Effector memory CD8-positive, alpha-beta T cell (primary cell): ENCODE measurements around the gene CNPY4.
A peak's percentile ranks its signal among the peaks of the same experiment; 100 is the strongest.

Experiments
- ATAC-seq: fragments of 150-1000 bp; cut with Tn5 transposase; replicated peaks from 2 replicates; pipeline ENCODE4 v1.10.0; 2021; ENCODE audit warnings: mild to moderate bottlenecking, moderate library complexity
- DNase-seq, 3 experiments: peaks; one replicate each; pipeline ENCODE4 v3.0.0; 2021
- H3K27ac Mint-ChIP-seq, 2 donors: one replicate each; pipeline ENCODE4 v1.8.0; 2022; ENCODE audit warnings: mild to moderate bottlenecking in 2 of 2, mixed read lengths in 2 of 2, moderate library complexity in 2 of 2
- H3K27me3 Mint-ChIP-seq, 2 donors: one replicate each; pipeline ENCODE4 v1.8.0; 2022; ENCODE audit warnings: mixed read lengths in 2 of 2
- H3K36me3 Mint-ChIP-seq: one replicate; pipeline ENCODE4 v1.8.0; 2022; ENCODE audit warnings: mild to moderate bottlenecking, moderate library complexity, mixed read lengths; ENCODE audit not compliant: insufficient read depth
- H3K4me1 Mint-ChIP-seq, 2 donors: one replicate each; pipeline ENCODE4 v1.8.0; 2022; ENCODE audit warnings: low read depth in 2 of 2, mixed read lengths in 2 of 2
- H3K4me3 Mint-ChIP-seq, 2 donors: one replicate each; pipeline ENCODE4 v1.8.0; 2022; ENCODE audit warnings: mild to moderate bottlenecking in 2 of 2, mixed read lengths in 2 of 2, moderate library complexity in 2 of 2
- H3K9me3 Mint-ChIP-seq, 2 donors: one replicate each; pipeline ENCODE4 v1.8.0; 2022; ENCODE audit warnings: mixed read lengths in 2 of 2

Gene CNPY4

DNA sequence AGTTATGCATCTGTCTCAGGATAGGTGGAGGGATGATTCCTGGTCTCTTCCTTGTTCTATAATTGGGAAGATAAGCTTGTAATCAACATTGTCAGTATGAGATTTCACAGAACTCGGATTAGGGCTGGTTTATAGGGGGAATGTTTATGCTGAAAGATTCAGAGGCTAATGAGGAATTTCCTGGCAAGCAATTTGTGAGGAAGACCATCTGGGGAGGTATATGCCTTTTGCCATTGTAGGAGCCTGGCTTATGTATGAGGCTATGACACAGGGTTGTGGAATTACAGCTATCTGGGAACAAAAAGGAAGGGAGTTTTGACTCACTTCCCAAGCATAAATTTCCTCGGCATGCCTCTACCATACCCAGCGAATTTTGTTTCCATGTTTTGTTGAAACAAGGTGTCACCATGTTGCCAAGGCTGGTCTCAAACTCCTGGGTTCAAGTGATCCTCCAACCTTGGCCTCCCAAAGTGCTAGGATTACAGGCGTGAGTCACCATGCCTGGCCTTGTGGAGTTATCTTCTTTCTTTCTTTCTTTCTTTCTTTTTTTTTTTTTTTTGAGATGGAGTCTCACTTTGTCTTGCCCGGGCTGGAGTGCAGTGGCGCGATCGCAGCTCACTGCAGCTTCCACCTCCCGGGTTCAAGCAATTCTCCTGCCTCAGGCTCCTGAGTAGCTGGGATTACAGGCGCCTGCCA lies 32.2 kb upstream of the CNPY4 start:
- Mint-ChIP-seq H3K4me1 (peaks cover 18 to 19% of the 10 kb centered on the region in 2 donors), H3K4me3 (peak overlapping the region in 1 of 2 donors; percentile 36), H3K9me3 (no peaks in the 10 kb centered on the region), H3K27me3 (no peaks in the 10 kb centered on the region), H3K36me3 (peaks cover 36% of the 10 kb centered on the region), H3K27ac (peak overlapping the region in 1 of 2 donors; percentile 92)
- ATAC-seq (no peak), DNase-seq (no peak)

DNA sequence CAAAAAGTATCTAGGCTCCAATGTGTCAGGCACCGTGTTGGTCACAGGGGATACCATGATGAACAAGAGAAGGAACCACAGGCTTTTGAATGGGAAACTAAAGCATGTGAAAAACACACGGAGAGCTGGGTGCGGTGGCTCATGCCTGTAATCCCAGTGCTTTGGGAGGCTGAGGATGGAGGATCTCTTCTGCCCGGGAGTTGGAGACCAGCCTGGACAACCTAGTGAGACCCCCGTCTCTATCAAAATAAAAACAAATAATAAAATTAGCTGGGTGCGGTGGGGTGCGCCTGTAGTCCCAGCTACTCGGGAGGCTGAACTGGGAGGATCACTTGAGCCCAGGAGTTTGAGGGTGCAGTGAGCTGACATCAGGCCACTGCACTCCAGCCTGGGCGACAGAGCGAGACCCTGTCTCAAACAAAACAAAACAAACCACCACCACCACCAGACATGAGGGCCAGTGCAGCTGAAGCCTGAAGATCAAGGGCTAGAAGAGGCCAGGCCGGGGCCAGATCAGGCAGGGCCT lies 31.3 kb upstream of the CNPY4 start:
- H3K36me3 Mint-ChIP-seq = peaks cover 42% of the 10 kb centered on the region
- H3K9me3 Mint-ChIP-seq = no peaks in the 10 kb centered on the region
- peak overlapping the region; percentile 85 to 90 for H3K4me3 Mint-ChIP-seq
- H3K27me3 Mint-ChIP-seq = no peaks in the 10 kb centered on the region
- ATAC-seq = no peak
- peak overlapping the region; percentile 90 to 92 for H3K27ac Mint-ChIP-seq
- peaks cover 11 to 13% of the 10 kb centered on the region in 2 donors for H3K4me1 Mint-ChIP-seq
- no peak for DNase-seq

DNA sequence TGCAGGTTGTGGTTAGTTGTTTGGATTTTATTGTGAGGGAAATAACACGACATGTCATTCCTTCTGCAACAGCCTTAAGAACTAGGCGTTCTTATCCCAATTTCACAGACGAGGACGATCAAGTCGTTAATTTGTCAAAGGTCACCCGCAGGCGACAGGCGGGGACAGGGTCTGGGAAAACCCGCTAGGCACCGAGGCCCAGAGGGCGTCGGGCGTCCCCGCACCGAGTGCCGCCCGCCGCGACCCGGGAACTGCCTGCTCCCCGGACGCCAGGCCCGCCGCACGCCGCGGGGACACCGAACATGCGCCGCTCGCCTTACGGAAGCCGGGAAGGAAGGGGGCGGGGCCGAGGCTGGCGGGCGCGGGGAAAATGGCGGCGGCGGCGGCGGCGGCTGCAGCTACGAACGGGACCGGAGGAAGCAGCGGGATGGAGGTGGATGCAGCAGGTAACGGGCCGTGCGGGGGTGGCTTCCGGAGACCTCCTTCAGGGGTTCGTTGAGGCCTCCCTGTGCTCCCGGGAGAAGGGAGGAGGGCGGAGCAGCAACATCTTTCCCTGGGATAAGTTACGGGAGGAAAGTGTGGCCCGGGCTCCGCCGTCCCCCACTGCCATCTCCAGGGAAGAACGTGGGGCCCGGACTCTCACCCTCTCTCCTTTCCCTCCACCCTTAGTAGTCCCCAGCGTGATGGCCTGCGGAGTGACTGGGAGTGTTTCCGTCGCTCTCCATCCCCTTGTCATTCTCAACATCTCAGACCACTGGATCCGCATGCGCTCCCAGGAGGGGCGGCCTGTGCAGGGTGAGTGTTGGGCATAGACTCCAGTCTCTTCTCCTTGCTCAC lies 30.6 kb upstream of the CNPY4 start, which contains the start of gene COPS6:
Gene COPS6, plus strand, starts transcription at position 349 of the 837 bp plus-strand sequence. Its CDS starts 22 bp downstream, at position 371.
- H3K27me3 Mint-ChIP-seq = no peaks in the 10 kb centered on the region
- peak within 1 kb of the TSS; percentile 85 to 90 for H3K4me3 Mint-ChIP-seq
- peak; percentile 87 for ATAC-seq
- H3K27ac Mint-ChIP-seq = peak within 1 kb of the TSS; percentile 90 to 92
- H3K4me1 Mint-ChIP-seq = peaks cover 11 to 16% of the 10 kb centered on the region in 2 donors
- H3K36me3 Mint-ChIP-seq = peaks cover 49% of the 10 kb centered on the region
- DNase-seq = peak; percentile 85 to 88 (median 87)
- H3K9me3 Mint-ChIP-seq = no peaks in the 10 kb centered on the region

DNA sequence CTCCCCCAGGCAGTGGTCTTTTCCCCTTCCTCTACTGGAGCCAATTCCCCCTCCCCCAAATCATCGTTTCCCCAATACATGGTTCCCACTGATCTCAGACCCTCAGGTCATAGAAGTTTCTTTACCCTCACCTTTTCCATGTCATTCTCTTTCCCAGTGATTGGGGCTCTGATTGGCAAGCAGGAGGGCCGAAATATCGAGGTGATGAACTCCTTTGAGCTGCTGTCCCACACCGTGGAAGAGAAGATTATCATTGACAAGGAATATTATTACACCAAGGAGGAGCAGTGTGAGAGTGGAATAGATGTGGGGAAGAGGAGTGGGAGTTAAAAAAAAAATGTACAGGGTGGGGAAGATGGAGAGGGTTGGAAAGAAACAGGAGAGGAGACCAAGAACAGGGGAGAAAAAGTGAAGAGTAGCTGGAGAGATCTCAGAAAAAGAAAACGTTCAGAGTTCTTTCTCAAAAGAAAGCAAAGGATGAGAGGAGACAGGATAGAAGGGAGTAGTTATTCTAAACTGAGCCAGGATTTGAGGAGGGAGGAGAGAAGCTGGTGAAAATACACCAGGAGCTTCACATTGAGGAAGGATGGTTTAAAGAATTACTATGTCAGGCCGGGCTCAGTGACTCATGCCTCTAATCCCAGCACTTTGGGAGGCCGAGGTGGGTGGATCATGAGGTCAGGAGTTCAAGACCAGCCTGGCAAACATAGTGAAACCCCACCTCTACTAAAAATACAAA lies 29.8 kb upstream of the CNPY4 start:
- Mint-ChIP-seq H3K27me3 (no peaks in the 10 kb centered on the region), H3K4me3 (peak overlapping the region; percentile 85 to 90), H3K27ac (peak overlapping the region; percentile 90 to 92), H3K36me3 (peaks cover 57% of the 10 kb centered on the region), H3K4me1 (peaks cover 11 to 16% of the 10 kb centered on the region in 2 donors), H3K9me3 (no peaks in the 10 kb centered on the region)
- ATAC-seq (no peak), DNase-seq (no peak)

DNA sequence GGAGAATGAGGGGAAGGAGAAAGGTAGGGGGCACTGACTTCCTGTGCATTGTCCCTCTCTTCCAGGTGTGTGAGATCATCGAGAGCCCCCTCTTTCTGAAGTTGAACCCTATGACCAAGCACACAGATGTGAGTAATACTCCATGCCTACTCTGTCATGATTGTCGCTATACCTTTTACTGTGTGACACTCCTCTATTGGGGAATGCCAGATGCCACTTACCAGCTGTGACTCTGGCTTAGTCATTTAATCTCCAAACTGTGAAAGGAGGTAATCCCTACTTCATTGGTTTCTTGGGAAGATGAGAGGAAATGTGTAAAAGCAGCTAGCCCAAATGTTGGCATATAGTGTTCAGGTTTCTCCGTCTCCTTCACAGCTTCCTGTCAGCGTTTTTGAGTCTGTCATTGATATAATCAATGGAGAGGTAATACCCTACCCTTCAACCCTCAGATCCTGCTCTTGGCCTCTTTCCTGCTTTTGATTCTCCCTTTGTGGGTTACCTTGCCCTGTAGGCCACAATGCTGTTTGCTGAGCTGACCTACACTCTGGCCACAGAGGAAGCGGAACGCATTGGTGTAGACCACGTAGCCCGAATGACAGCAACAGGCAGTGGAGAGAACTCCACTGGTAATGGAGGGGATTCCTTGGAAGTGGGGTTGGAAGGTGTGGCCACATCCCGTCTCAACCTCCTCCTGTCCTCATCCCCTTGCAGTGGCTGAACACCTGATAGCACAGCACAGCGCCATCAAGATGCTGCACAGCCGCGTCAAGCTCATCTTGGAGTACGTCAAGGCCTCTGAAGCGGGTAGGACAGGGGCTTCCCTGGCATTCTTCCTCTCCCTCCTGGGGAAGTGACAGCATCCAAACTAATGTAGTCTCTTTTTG lies 28.7 kb upstream of the CNPY4 start:
- Mint-ChIP-seq H3K4me1 (peaks cover 11 to 19% of the 10 kb centered on the region in 2 donors), H3K4me3 (no peak overlapping the region), H3K27ac (peak overlapping the region in 1 of 2 donors; percentile 55), H3K9me3 (no peaks in the 10 kb centered on the region), H3K27me3 (no peaks in the 10 kb centered on the region), H3K36me3 (peaks cover 68% of the 10 kb centered on the region)
- ATAC-seq (no peak), DNase-seq (no peak)

DNA sequence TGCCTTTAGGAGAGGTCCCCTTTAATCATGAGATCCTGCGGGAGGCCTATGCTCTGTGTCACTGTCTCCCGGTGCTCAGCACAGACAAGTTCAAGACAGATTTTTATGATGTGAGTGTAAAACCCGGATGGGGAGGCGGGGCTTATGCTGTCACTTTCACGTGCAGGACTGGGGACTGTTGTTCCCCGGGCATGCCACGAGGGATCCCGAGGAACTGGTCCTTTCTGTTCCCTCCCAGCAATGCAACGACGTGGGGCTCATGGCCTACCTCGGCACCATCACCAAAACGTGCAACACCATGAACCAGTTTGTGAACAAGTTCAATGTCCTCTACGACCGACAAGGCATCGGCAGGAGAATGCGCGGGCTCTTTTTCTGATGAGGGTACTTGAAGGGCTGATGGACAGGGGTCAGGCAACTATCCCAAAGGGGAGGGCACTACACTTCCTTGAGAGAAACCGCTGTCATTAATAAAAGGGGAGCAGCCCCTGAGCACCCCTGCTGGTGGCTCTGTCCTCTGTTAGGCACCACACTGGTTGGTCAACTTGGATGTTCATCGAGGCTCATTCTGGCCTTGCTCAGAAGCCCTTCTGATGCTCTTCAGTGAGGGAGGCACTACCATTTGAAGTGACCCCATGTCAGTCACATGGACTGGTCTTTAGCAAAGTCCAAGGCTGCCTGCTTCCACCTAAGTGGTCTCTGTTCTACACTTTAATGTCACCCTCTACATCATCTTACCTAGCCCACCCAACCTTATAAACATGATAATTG lies 27.8 kb upstream of the CNPY4 start:
- Mint-ChIP-seq H3K4me3 (no peak overlapping the region), H3K27me3 (no peaks in the 10 kb centered on the region), H3K9me3 (no peaks in the 10 kb centered on the region), H3K4me1 (peaks cover 11 to 19% of the 10 kb centered on the region in 2 donors), H3K36me3 (peaks cover 76% of the 10 kb centered on the region), H3K27ac (peak overlapping the region in 1 of 2 donors; percentile 55)
- DNase-seq = no peak
- ATAC-seq = no peak

DNA sequence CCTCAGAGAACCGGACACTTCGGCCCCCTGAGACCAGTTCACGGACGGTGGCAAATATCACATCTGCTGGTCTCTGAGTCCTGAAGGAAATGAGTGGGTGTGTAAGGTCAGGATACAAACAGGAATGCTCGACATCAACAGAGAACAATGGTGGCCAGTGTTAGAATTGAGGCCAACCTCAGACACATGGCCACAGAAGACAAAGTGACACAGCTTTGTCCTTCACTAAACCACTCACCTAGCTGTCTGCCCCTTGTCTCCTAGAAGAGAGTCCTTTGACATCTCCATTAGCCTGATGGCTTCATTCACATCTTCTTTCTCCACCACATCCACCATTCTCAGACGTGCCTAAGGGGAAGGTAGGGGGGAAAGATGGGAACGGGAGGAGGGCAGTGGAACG lies 26.4 kb upstream of the CNPY4 start:
- peak overlapping the region in 1 of 2 donors; percentile 75 for H3K27ac Mint-ChIP-seq
- peaks cover 13 to 24% of the 10 kb centered on the region in 2 donors for H3K4me1 Mint-ChIP-seq
- no peaks in the 10 kb centered on the region for H3K9me3 Mint-ChIP-seq
- H3K36me3 Mint-ChIP-seq = peaks cover 87% of the 10 kb centered on the region
- no peak overlapping the region for H3K4me3 Mint-ChIP-seq
- no peak for DNase-seq
- H3K27me3 Mint-ChIP-seq = no peaks in the 10 kb centered on the region
- ATAC-seq = no peak

DNA sequence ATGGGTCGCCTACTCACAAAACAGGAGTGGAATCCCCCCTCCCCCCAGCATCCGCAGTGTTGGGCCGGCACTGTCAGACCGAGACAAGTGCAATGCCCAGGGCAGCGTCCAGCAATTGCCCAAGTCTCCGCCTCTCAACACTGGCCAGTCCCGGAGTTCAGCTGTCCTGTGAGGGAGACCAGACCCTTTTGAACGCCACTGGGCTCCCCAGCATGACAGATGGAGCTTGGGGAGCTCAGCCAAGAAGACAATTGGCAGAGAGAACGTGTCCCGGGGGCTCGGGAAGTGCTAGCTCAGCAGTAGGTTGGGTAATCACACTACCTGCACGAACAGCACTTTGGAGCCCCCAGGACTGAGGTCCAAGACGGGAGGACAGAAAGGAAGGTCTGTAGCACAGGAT lies 25.9 kb upstream of the CNPY4 start:
- Mint-ChIP-seq H3K36me3 (peaks cover 88% of the 10 kb centered on the region), H3K4me1 (peaks cover 16 to 26% of the 10 kb centered on the region in 2 donors), H3K27me3 (no peaks in the 10 kb centered on the region), H3K27ac (peak overlapping the region in 1 of 2 donors; percentile 75), H3K4me3 (no peak overlapping the region), H3K9me3 (no peaks in the 10 kb centered on the region)
- ATAC-seq = no peak
- no peak for DNase-seq

DNA sequence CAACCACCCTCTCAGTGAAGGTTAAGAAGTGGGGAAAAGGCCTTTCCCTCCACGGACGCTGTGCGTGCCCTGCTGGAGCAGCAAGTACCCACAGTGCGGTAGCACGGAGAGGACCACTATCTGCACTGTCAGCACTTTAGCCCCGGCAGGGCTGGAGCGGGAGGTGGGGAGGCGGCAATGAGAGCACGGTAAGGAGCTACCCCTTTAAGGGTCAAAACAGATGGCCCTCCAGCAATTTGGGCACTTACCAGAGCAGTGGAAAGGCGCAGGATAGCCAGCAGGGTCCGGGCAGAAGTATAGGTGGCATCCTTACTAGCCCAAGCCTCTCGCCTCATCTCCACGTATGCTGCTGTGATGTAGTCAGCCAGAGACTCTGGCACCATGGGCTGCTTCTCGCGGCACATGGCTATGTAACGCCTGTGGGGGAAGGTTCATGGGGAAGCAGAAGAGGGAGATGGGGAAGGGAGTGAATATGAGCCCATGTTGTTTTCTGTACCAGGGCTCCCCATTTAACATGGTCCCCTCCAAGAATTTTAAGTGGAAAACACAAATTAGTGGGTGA lies 25.4 kb upstream of the CNPY4 start:
- Mint-ChIP-seq H3K27me3 (no peaks in the 10 kb centered on the region), H3K36me3 (peaks cover 89% of the 10 kb centered on the region), H3K27ac (peak overlapping the region in 1 of 2 donors; percentile 75), H3K4me3 (no peak overlapping the region), H3K4me1 (peaks cover 21 to 32% of the 10 kb centered on the region in 2 donors), H3K9me3 (no peaks in the 10 kb centered on the region)
- DNase-seq (no peak), ATAC-seq (no peak)

DNA sequence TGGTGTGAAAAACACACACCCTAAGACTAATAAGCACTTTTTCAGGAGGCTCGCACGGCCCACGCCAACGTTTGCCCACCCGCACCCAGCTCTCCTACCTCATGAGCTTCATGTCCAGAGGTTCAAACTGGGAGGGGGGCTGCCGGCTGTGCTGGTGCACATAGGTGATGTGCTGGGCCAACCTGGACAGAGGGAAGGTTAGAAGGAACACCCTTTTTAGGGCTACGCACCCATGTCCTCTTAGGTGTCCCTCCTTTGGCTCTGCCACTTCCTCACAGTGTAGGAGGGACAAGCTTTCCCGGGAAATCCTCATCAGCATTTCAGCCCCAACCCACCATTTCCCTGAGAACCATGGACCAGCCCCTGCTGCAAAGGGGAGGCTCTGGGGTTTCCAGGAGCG lies 24.1 kb upstream of the CNPY4 start:
- Mint-ChIP-seq H3K27me3 (no peaks in the 10 kb centered on the region), H3K4me3 (peak overlapping the region in 1 of 2 donors; percentile 51)

DNA sequence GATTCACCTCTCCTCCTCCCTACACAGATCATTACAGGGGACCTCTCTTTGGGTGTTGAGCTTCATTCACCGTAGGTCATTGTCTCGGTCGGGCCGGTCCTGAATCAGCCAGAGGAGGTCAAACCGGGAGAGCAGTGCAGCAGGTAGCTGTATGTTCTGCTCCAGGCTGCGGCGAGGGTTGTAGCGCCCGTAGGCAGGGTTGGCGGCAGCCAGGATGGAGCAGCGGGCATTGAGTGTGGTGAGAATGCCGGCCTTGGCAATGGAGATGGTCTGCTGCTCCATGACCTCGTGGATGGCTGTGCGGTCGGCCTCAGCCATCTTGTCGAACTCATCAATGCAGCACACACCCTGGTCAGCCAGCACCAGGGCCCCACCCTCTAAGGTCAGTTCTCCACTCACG lies 23.7 kb upstream of the CNPY4 start:
- no peaks in the 10 kb centered on the region for H3K27me3 Mint-ChIP-seq
- H3K9me3 Mint-ChIP-seq = no peaks in the 10 kb centered on the region
- peaks cover 21 to 35% of the 10 kb centered on the region in 2 donors for H3K4me1 Mint-ChIP-seq
- peaks cover 100% of the 10 kb centered on the region for H3K36me3 Mint-ChIP-seq
- ATAC-seq = no peak
- peak overlapping the region in 1 of 2 donors; percentile 7 for H3K27ac Mint-ChIP-seq
- peak overlapping the region in 1 of 2 donors; percentile 51 for H3K4me3 Mint-ChIP-seq
- DNase-seq = no peak

More for the DNA sequence above, 24.1 kb upstream of the CNPY4 start:
- DNase-seq (no peak), ATAC-seq (no peak)
- H3K9me3 Mint-ChIP-seq = no peaks in the 10 kb centered on the region
- H3K36me3 Mint-ChIP-seq = peaks cover 96% of the 10 kb centered on the region
- peaks cover 23 to 34% of the 10 kb centered on the region in 2 donors for H3K4me1 Mint-ChIP-seq
- no peak overlapping the region for H3K27ac Mint-ChIP-seq
